GF-D8 (cell line): ENCODE results near the gene CEPT1.
"Not testable (repeated sequence)": the region's sequence is repeated elsewhere in the genome, so short reads cannot be mapped to it uniquely, and the experiment has no call there.

ENCODE experiments used
- DNase-seq: peaks from one replicate; lab custom pipeline; 2025; lab: John Stamatoyannopoulos, UW

CEPT1 gene

DNA sequence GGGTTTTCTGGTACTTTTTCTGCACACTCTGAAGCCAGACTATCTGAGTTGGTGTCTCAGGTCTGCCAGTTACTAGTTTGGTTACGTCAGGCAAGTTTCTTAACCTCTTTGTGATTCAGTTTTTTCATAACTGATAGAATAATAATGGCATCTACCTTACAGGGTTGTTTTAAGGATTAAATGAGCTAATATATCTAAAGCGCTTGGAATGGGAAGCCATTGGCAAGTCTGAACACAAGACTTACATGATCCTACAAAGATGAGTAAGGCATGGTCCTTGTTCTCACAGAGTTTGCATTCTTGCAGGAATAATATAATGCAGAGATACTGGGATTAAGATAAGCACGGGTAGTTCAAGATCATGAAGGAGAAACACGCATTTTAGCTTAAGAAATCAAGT, 69.6 kb downstream of the CEPT1 start:
- no peak for DNase-seq

DNA sequence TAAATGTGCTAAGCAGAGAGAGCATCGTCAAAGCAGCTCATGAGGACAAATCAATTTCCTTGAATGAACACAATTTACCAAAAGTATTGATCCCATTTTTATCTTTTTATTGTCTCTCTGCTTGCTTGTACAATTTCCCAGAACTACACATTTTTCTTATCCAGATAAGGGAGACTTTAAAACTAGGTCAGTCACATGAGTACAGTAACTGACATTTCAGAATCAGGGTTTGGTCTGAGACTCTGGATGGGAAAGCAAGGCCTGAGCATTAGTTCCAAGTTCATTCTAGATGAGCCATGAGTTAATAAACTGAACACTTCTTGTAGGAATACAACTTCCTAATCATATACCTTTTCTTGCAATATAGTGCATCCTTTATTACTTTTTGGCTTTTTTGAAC, 71.9 kb downstream of the CEPT1 start:
- DNase-seq = no peak

DNA sequence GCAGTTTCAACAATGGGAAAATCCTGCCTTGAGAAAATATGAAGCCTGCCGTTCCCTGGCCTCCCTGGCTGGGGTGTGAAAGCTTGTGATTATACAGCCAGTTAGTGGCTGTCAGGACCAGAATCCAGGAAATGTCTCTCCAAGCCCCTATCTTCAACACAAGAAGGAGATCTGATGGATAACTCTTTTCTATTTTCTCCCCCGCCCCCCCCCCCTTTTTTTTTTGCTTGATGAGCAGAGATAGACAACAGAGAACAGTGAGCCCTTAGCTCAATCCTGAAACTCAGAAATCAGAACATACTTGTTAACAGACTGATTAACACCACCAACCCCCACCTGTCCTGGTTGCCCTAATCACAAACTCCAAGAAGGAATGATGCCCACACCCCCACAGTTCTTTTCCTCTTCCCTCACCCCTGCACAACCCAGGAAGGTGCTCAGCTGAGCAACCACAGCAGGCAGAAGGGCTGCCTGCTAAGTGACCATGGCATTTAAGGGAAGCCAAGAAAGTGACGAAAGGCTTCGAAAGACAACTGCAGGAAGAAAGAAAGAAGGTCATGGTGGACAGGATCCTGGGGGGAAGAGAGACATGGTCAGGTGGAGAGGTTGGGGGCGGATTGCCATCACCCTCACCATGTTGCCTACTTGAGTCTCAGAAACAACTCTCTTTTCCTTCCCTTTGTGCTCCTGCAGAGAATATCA, 72.8 kb downstream of the CEPT1 start:
- no peak for DNase-seq

- no peak for DNase-seq
Measured at GRCh38 chr1:111213412-111213811, 73.4 kb downstream of the CEPT1 start.

DNA sequence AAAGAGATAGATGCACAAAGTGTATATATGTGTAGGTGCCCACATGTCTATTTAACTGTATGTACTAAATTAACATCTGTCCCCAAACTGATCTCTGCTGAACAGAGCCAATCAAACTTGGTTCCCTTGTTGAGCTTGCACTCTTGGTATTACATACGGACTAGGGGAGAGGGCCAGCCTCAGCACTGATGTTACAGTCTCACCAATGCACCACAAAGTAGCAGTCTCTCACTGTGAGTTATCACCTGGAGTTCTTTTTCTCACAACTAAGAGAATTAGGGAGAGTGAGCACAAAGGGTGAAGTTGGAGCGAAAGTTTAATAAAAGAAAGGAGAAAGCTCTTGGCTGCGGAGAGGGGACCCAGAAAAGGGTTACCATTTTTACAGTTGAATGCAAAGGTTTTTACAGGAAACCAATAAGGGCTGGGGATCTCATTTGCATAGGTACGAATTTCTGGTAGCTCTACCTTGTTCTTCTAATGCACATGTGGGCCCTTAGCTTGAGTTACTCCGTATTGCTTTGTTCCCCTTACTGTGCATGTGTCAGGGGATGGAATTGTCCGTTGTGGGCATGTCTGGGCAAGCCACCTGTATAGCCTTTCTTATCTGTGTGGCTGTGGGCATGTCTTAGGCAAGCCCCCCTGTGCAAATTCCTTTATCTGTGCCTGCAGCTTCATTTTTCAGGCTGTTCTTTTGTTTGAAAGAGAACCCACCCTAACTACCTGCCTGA, 74.2 kb downstream of the CEPT1 start:
- DNase-seq = no peak

DNA sequence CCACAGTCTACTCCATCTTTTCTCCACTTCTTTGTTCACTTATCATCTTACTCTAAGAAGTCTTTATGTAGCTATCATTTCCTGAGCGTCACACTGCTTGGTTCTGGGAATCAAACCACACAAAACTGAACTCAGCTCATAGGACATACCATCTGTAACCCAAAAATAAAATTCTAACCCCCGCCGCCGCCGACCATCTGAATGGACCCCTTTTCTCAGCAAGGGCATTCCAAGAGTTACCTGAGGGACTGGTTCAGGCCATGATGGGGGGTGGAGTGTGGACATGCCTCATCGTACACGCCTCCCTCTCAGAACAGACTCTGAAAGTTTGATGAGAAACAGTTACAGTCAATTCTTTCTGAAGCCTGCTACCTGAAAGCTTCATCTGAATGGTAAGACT, 74.9 kb downstream of the CEPT1 start:
- DNase-seq = no peak

GRCh38 chr1:111215285-111215684, 75.3 kb downstream of the CEPT1 start:
- not testable (repeated sequence) for DNase-seq

- DNase-seq = no peak
Measured at GRCh38 chr1:111216751-111217150, 76.7 kb downstream of the CEPT1 start.

DNA sequence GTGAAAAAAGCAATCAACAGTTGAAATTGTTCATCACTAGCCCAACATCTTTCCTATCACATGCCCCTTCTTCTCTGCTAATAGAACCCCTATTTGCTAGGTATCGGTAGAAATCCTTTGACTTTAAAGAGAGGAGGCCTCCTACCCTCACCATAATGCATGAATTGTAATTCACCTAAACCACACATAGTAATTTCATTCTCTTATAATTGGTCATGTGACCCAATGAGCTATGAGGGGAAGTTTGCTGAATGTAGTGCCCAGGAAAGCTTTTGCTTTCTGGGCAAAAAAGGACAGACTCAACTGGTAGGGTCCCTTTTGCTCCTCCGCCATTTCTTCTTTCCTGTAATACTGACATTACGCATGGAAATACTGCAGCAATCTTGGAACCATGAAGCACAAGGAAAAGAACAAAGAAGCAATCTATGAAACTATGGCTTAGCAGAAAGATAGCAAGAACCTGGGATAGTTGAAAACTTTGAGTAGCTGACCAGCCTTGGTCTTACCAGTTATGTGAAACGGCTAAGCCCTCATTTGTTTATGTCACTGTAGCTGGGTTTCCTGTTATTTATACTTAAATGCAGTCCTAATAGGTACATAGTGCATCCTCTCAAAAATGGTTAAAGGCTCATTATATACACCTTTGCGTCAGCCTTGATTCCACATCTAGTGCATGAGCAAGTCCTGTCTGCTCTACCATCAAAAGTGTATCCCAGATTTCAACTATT, 77.3 kb downstream of the CEPT1 start:
- DNase-seq = no peak

- no peak for DNase-seq
Measured at GRCh38 chr1:111218701-111219556, 78.9 kb downstream of the CEPT1 start.

- no peak for DNase-seq
Measured at GRCh38 chr1:111219557-111220286, 79.7 kb downstream of the CEPT1 start.

DNA sequence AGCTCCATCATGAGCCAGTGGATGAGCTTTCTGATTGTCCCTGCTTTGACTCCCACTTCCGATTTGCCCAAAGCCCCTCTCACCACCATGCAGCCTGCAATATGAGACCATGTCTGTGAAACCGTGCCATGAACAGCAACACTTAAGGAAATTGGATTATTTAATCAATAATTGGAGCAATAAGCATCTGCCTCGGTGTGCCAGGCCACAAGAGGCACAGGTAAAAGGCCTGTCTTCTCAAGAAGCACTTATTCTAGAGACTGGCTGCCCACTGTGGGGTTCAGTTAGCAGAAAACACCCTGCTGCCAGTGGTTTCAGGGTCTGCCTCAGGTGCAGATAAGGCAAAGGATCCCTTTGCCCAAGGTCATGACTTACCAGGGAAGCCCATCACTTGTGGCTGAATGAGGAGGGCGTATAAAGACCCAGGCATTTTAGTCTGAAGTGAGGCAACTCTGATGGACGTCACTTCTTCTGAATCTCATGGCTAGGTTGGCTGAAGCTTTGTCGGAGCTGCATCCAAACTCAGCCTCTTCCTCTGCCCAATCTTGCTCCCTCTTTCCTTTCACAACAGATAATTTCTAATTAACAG, 80.4 kb downstream of the CEPT1 start:
- DNase-seq = no peak

DNA sequence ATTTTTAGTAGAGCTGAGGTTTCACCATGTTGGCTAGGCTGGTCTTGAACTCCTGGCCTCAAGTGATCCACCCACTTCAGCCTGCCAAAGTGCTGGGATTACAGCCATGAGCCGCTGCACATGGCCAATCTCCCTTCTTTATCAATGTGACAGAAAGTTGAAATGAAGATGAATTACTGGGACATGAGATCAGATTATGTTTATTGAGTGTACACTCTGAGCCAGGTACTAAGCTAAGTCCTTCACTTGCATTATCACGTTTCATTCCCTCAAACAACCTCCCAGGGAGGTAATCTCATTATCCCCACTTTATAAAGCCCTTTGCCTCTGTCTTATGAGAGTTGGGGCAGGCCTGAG, 81.2 kb downstream of the CEPT1 start:
- DNase-seq = no peak

DNA sequence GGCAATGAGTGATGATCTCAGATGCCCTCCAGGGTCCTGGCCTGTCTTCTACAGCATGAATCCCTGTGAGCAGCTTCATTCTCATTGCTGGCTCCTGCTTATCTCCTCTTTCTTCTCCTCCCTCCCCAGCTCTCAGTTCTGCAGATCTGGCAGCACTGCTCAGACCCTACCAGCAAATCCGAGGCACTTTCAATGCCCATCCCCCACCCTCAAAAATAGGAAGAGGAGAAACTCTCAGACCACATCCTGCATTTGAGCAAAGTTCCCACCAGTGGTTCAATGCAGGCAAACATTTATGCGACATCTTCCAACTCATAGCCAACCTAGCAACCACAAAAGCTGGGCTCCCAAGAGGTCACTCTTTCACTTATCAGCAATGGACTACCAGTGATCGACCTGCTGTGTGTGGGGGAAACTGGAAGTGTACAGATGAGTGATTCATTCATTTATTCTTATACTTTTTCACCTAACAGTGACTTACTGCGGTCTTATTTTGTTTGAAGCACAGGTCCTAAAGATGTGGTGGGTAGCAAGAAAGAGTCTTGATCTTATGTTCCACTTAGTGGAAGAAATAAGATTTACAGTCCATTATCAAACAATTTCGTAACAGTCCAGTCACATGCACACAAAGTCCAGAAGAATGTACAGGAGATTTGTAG, 81.7 kb downstream of the CEPT1 start:
- DNase-seq = peak; percentile 62

- DNase-seq = no peak
Measured at GRCh38 chr1:111222308-111223125, 82.5 kb downstream of the CEPT1 start.

DNA sequence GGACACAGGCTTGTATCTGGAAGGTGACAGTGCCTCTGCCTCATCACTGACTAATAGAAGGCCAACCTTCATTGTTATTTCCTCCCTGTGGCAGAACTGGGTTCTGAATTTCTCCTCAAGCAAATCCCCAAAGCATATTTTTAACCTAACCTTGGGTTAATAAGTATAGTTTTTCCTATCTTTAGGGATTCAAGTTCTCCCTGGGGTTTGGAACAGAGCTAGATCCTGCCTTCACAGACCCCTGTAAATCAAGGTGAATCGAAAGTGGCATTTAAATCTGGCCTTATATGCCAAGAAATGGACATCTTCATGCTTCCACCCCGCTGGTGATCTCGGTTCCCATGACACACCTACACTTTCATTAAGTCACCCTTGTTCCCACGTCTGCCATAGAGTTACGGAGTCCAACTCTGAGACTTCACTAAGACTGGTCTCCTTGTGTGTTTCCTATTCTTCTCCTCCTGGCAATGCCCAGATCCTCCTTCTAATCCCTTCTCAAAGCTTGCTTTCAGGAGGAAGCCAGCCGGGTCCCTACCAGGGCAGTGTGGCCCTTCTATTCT, 83.2 kb downstream of the CEPT1 start:
- DNase-seq = no peak

DNA sequence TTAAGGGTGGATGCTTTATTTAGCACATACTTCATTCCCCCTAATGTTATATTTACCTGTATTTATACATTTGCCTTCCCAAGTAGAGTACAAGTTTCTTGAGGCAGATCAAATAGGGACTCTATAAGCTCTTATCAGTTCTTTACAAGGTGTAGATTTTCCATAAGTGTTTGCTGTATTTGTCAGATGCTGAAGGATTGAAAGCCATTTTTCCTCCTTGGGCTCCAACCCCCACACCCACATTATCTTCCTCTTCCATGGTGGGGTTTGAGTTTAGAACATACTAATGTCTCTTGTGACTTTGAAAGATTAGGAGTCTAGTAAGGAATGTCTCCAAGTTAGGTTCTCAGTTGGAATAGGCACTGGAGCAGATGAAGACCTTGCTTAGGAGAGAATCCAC, 85.1 kb downstream of the CEPT1 start:
- no peak for DNase-seq

GRCh38 chr1:111225717-111226400, 85.8 kb downstream of the CEPT1 start:
- DNase-seq = no peak

DNA sequence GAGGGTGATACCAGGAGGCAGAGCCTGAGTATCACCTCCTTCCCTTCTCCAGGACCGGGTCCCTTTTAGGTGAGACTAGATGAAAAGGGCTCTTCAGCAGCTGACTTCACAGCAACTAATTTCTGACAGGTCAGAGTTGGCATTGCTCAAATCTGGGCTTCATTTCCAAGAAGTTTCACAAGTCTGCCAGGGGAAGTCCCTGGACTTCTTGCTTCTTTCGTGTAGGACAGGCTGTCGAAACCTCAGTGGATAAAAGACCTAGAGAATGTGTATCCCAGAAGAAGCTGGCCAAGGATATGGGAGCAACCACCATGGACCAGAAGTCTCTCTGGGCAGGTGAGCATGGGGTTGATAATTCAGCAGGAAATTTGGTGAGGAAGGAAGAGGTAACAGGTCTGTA, 87.4 kb downstream of the CEPT1 start, which contains the start of gene CHI3L2:
Gene CHI3L2, plus strand, starts transcription at position 280 of the 400 bp plus-strand sequence. Its CDS starts 17 bp downstream, at position 297.
- DNase-seq = no peak
